ENCODE measurements around the gene SNAPIN.
"Not testable (repeated sequence)": the region's sequence is repeated elsewhere in the genome, so short reads cannot be mapped to it uniquely, and the experiment has no call there.

SNAPIN gene

DNA sequence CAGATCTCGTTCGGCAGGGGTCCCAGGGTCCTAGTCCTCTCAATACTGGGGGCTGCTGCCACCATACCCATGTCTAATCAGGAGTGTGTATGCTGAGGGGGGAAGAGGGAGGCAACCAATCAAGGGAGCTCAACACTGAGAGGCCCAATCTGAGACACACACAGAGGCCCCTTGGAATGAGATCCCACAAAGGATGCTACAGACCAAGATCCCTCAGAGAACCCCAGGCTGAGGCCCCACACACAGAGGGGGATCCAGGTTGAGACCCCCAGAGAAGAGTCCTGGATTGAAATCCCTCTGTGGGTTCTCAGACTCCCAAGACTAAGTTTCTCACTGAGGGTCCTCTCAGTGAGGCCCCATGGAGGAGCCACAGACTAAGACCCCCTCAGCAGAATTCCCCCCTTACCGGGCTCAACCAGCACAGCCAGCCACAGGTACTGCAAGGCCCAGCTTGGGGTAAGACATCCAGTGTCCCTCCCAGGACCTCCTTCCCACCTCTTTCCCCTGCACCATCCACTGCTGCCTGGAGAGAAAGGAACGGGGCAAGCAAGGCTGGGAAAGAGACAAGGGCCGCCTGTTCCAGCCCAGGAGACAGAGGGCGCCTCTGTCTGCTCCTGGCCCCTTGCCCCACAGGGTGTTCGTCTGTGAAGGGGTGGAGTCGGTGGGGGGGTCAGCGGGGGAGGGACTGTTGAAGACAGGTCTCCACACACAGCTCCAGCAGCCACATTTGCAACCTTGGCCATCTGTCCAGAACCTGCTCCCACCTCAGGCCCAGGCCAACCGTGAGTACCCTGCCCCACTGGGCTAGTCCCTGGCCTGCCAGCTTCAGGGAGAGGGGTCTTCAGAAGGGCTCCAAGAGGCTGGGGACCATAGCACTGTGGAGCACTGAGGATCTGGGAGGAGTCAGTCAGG lies 30.5 kb upstream of the SNAPIN start, which contains the start of gene S100A1:
S100A1 (plus strand) TSS at position 720 of the 912 bp plus-strand sequence. CDS start 2,088 bp downstream, outside the sequence.
- no peak for ATAC-seq

DNA sequence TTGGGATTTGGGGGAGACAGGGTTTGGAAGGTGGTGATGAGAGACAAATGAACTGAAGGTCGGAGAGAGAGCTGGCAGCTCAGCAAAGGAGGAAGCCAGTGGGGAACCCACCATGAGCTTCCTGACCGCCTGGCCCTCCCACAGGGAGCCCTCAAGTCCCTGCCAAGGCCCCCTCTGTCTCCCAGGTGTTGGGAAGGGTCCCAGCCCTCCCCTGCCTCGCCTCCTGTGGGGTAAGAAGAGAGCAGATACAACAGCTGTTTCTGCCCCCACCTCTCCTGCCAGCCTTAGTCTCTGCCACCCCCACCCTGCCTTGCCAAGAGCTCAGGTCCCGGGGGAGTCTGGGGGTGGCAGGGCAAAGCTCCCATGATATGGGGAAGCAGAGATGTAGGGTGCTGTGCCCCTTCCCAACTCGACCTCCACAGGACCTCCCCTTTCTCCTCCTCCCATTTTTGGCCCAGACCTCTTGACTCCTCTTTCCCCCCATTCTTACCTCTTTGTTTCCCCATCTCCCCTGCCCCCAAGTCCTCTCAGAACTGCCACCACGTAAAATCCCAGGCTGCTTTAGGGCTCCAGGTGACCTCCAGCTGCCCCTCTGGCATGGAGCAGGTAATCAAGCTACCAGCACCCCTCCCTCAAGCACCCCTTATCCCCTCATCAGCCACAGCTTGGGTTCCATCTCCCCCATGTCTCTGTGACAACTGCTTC lies 29.7 kb upstream of the SNAPIN start:
- no peak for ATAC-seq

GRCh38 chr1:153629343-153629665 lies 29.2 kb upstream of the SNAPIN start:
- ATAC-seq, result no peak

DNA sequence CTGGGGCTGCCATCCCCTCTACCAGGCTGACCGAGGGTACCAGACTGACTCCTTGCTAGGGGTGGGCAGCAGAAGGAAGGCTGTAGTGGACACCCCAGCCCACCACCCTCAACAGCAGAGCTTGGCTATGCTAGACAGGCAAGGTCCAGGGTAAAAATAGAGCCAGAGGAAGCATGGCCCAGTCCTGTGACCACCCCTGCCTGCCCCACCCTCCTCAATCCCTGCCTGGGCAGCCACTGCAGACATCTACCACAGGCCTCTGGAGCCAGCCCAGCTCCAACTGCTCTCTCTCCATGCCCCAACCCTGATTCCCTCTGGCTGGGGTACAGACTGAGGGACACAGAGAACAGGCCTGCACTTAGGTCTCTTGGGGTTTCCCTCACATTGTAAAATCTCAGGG lies 28.5 kb upstream of the SNAPIN start:
- ATAC-seq, result no peak

GRCh38 chr1:153630384-153630783 lies 28.1 kb upstream of the SNAPIN start:
- no peak for ATAC-seq

DNA sequence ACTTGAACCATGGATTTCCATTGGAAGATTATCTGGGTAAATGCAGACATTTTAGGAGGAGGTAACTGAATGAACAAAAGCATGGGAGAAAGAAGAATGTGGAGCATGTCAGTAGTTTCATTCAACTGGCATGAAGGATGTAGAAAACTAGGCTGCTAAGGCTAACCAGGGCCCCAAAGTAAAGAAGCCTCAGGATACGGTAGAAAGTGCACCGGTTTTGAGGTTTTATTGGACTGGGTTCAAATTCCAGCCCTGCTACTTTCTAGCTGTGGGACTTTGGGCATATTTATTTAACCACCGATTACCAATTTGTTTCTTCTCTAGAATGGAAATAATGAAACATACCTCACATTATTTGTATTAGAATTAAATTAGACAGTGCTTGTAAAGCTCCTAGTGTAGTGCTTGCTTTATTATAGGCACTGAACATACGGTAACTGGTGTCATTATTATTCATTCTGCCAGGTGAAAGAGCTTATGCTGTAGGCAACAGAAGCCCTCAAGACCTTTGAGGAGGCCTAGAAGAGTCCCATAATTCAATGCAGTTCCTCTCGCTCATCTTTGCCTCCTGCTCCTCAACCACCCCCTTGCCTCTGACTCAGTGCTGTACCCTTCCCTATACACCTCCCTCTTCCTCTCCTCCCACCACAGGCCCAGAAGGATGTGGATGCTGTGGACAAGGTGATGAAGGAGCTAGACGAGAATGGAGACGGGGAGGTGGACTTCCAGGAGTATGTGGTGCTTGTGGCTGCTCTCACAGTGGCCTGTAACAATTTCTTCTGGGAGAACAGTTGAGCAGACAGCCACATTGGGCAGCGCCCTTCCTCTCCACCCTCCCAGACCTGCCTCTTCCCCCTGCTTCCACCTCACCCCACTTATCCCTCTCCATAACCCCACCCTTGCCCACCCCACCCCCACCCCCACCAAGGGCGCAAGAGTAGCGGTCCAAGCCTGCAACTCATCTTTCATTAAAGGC lies 27.2 kb upstream of the SNAPIN start:
- no peak for ATAC-seq

DNA sequence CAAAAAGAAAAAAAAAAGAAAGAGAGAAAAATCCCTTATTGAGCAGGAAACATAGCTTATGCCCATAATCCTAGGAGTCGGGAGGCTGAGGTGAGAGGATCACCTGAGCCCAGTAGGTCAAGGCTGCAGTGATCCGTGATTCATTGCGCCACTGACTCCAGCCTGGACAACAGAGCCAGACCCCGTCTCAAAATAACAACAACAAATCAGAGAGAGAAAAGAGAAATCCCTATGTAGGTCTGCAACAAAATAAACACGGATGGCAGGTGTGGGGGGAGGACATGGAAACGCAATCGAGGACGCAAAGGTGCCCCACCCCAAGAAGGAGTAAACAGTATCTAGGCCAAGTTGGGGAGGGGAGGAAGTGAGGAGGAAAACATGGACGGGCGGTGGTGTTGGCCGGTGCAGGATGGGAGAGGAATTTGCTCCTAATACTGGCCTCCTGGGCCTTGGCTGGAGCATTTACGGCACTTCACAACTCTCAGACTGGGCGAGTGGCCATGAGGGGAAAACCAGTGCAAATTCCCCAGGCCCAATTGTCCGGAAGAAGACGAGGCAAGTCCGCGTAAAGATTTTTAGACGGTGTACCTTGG lies 25.2 kb upstream of the SNAPIN start:
- ATAC-seq, result no peak

- peak; percentile 86 to 89 for ATAC-seq
Measured at GRCh38 chr1:153633754-153634665, 24.5 kb upstream of the SNAPIN start, which contains the start of gene CHTOP. TSS of gene CHTOP (plus strand) at chr1:153634066. CDS start at chr1:153636589, 2,523 bp downstream.

- no peak for ATAC-seq
Measured at GRCh38 chr1:153635872-153636271, 22.6 kb upstream of the SNAPIN start.

GRCh38 chr1:153636312-153636711 lies 22.2 kb upstream of the SNAPIN start:
- ATAC-seq, result no peak

DNA sequence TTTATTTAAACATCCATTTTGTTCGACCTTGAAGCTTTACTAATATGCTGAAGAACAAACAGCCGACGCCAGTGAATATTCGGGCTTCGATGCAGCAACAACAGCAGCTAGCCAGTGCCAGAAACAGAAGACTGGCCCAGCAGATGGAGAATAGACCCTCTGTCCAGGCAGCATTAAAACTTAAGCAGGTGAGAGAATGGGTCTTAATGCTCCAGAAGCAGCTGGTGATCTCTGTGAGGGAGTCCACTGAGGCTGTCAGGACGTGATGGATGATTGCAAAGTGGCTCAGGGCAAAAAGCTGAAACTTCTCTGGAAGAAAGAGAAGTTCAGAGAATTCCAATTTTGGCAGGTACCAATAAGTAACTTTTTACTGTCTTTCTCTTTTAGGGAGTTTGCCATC lies 20.2 kb upstream of the SNAPIN start:
- ATAC-seq, result no peak

DNA sequence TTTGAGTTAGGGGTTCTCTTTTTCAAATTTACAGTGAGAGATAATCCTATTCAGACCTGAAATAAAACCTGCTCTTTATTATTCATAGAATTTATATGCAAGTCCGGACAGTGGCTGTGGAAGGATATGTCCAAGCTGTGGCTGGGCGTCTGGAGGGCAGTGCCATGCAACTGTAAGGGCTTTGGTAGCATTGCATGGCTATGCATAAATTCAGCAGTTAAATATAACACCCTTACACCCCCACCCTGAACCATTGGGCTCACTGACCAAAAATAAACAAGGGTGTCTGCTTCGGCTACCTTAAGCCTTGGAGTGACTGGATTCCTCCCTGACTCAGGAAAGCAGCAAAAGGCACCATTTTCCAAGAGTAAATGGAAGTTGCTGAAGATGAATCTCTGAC lies 19.2 kb upstream of the SNAPIN start:
- no peak for ATAC-seq

- ATAC-seq, result not testable (repeated sequence)
Measured at GRCh38 chr1:153640213-153640612, 18.3 kb upstream of the SNAPIN start.

GRCh38 chr1:153640861-153641260 lies 17.6 kb upstream of the SNAPIN start:
- ATAC-seq, result no peak

DNA sequence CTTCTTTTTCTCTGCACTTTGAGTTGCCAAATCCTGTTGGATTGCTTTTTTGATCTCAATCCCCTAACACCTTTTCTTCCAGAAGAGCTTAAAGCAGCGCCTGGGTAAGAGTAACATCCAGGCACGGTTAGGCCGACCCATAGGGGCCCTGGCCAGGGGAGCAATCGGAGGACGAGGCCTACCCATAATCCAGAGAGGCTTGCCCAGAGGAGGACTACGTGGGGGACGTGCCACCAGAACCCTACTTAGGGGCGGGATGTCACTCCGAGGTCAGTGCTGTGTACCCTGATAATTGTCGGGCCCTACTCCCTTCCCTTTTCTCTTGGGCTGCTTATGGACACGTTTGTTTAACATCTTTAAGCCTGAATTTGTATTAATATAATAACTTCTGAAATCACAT lies 16.3 kb upstream of the SNAPIN start:
- no peak for ATAC-seq

- no peak for ATAC-seq
Measured at GRCh38 chr1:153643100-153643499, 15.4 kb upstream of the SNAPIN start.

DNA sequence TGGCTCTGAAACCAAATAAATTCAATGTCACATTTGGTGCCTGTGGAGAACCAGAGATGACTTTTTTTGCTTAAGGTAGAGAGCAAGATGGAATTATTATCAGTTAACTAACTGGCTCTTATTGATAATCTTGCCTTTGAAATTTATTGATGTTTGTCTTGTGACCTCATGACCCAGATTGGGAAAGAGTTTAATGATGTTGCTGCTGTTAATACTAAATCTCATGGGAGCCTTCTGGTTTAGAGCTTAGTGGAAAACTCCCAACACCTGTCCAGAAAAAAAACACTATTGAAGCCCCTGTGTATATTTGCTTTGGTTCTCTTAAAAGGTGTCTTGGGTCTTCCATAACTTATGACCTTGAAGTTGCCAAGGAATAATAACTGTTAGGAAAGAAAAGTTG lies 14.7 kb upstream of the SNAPIN start:
- no peak for ATAC-seq

GRCh38 chr1:153646672-153647345 lies 11.7 kb upstream of the SNAPIN start:
- no peak for ATAC-seq

DNA sequence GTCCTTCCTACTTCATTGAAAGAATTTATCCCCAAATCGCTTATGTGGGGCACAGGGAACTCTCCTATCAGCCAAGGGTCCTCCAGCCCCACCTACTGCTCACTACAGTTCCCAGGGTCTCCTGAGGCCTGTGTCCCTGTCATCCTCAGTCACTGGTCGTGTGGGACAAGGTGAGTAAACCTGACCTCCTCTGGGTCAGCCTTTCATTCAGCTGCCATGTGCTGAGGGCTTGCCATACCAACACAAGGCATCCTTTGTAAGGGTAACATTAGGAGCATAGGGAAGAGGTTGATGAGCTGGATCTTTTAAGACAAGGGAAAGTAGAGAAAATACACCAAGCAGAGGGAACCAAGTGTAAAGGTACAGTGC lies 11.2 kb upstream of the SNAPIN start:
- no peak for ATAC-seq

DNA sequence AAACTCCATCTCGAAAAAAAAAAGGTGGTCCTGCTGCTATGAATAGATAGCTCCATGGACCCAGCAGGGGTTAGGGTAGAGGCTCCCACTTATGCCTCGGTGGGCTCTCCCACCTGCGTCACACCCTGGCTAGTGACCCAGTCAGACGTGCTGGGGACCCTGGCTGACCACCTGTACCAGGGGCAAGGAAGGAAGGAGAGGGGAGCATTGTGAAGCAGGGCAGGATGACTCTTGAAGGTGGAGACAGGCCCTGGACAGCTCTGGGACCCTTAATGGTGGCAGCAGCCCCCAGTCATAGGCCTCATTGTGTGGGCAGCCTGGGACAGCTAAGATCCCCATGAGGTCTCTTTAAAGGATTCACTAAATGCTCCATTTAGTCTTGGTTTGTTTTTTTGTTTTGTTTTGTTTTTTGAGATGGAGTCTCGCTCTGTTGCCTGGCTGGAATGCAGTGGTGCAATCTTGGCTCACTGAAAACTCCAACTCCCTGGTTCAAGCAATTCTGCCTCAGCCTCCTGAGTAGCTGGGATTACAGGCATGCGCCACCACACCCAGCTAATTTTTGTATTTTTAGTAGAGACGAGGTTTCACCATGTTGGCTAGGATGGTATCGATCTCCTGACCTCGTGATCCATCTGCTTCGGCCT lies 10.4 kb upstream of the SNAPIN start:
- ATAC-seq, result no peak
